NCI-H82 treated with DMSO at 0.1 percent for 48 hours (cell line): ENCODE results near the gene FBXW11.
A peak's percentile ranks its signal among the peaks of the same experiment; 100 is the strongest.
"Not testable (repeated sequence)": the region's sequence is repeated elsewhere in the genome, so short reads cannot be mapped to it uniquely, and the experiment has no call there.

Experiments used
- DNase-seq: peaks from one replicate; lab custom pipeline; 2025; ENCODE audit not compliant: unreplicated experiment; lab: John Stamatoyannopoulos, UW

FBXW11 gene

GRCh38 chr5:171986772-171987171, 19.7 kb downstream of the FBXW11 start:
- DNase-seq = no peak

DNA sequence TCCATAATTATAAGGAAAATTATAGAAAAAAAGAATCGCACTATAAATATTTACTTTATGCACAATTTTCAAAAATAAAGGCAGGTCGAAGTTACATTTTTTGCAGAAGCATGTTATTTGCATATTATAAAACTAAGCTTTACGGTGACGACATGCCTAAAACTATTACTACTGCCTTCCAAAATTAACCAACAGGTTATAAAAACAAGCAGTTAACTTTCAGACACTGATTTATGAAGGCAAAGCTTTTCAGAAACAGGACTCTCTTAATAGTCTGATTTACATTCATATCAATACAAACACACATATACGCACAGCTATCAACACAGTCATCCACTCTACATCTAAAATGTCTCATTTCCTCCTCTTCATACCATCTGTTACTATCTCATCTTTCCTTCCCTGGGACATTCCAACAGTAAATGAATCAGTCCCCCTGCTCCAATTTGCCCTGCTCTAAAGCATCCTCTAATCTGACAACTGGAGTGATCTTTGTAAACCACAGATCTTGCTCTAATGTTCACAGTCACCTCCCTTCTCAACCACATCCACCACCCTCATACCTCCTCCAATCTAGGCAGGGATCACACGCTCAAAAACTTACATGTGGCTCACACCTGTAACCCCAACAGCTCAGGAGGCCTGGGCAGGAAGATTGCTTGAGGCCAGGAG, 21.6 kb downstream of the FBXW11 start:
- no peak for DNase-seq

DNA sequence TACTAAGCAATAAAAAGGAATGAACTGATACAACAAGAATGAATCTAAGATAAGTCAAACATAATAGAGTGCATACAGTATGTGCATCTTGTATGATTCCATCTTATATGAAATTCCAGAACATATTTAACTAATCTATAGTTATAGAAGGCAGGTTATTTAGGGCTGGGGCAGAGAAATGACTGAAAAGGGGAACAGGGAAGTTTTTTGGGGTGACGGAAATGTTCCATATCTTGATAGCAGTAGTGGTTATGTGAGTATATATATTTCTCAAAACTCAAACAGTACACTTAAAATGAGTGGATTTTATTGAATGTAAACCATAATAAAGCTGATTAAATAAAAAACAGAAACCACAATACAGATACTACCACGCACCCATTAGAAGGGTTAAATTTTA, 24.6 kb downstream of the FBXW11 start:
- DNase-seq = no peak

DNA sequence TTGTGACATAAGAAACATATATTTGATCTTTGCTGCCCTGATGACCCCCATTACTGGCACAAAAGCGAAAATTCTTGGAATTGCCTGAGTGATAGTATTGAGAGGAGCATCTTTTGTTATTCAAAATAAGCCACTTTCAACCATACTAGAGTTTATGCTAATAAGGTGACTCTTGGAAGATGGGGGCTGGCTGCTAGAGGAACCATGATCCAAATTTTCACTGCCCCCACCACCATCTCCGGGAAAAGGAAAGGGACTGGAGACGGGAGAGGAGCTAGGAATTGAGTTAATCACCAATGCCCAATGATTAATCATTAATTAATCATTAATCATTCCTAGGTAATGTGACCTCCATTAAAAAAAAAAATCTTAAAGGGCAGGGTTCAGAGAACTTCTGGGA, 25.6 kb downstream of the FBXW11 start:
- DNase-seq = no peak

DNA sequence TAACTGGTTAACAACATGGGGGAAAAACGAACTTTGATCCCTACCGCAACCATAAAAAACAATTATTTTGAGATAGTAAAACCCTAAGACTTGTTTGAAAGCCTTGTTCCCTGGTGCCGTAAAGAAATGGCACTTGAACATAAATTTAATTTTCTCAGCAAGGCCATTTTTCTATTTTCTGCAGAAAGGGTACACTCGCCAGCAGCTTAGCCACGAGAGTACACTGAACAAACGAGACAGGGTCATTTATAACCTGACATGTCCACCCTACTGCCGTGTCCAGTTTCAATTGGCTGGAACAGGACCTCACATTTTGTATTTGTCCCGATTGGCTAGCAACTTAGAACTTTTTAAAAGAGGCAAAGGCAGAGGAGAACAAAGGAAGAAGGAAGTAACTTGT, 26.8 kb downstream of the FBXW11 start:
- no peak for DNase-seq

DNA sequence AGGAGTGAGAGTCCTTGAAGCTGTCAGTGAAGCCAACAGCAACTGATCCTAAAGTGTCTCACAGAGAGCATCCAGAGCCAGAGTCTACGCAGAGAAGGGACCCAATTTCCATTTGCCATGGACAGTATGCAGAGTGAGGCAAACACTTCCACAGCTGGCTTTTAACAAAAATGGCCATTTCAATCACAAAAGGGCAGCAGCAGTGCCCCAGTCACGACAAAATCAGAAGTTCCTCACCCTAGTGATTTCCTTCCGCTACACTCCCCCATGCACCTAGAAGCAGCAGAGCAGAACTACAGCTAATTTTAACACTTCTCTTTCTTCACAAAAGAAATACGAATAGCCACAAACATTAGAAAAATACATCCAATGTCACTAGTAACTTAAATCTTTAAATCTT, 27.9 kb downstream of the FBXW11 start:
- no peak for DNase-seq

DNA sequence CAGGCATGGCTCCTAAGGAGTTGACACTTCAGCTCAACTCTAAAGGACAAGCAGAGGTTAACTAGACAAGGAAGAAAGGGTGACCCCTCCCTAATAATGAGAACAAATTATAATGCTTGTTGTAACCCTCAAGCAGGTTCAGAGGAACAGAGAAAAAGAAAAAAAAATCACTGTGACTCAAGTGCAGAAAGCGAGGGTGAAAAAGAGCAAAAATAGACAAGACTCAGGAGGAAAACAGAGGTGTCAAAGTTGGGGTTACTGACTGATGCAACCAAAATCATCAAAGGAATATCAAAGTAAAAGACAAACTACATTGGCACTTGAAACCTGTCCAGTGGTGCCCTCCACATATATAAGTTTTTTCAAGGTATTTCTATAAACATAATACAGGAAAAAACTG, 28.4 kb downstream of the FBXW11 start:
- no peak for DNase-seq

- not testable (repeated sequence) for DNase-seq
Measured at GRCh38 chr5:171977244-171977950, 29.0 kb downstream of the FBXW11 start.

DNA sequence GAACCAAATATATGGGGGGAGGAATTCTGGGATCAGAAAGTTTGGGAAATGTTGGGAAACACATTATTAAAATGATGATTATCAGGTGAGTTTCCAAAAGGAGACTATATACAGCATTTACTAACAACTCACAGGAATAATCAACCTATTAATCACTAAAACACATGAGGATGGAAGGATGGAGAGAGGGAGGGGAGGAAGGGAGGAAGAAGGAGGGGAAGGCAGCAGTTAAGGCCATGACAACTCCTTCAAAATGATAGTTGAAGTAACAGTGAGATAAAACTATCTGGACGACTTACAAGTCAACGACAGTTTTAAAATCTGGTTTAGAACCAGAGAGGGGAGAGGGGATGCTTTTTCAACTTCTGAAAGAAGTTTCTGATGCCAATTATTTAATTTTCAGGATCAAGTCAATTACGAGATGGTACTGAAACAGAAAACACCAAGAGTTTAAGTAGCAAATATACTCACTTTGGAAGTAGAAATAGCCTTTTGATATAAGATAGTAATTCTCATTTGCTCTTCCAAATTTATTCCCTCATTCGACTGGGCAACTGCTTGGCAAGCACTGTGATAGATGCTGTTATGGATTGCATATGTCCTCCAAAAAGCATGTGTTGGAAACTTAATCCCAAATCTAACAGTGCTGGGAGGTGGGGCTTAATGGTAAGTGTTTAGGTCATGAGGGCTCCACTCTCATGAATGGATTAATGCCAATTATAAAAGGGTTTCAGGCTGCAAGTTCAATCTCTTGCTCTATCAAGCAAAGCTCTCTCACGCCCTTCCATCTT, 30.4 kb downstream of the FBXW11 start:
- peak; percentile 21 for DNase-seq

- no peak for DNase-seq
Measured at GRCh38 chr5:171975262-171975876, 31.1 kb downstream of the FBXW11 start.

- DNase-seq = no peak
Measured at GRCh38 chr5:171970826-171971225, 35.6 kb downstream of the FBXW11 start.

GRCh38 chr5:171969288-171969880, 37.1 kb downstream of the FBXW11 start:
- DNase-seq = no peak

DNA sequence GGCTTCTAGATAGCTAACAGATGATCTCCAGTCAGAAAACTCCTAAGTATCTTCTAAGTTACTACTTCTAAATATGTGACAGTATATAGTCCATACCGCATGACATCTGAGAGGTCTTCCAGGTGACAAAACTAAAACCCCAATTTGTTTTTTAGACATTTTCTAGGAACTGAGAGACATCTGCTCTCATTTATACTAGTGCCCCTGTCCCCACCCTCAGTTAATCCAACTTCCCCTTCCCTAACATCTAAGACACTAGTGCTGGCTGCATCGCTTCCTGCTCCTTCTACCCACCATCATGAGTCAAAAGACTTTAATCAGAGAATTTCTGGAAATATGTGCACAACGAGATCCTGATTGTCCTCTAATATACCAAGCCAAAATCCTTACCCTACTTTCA, 37.9 kb downstream of the FBXW11 start:
- DNase-seq = no peak

- DNase-seq = no peak
Measured at GRCh38 chr5:171966964-171967363, 39.5 kb downstream of the FBXW11 start.

GRCh38 chr5:171966270-171966669, 40.2 kb downstream of the FBXW11 start:
- no peak for DNase-seq

- no peak for DNase-seq
Measured at GRCh38 chr5:171965745-171966144, 40.7 kb downstream of the FBXW11 start.

- DNase-seq = no peak
Measured at GRCh38 chr5:171963416-171963815, 43.0 kb downstream of the FBXW11 start.

DNA sequence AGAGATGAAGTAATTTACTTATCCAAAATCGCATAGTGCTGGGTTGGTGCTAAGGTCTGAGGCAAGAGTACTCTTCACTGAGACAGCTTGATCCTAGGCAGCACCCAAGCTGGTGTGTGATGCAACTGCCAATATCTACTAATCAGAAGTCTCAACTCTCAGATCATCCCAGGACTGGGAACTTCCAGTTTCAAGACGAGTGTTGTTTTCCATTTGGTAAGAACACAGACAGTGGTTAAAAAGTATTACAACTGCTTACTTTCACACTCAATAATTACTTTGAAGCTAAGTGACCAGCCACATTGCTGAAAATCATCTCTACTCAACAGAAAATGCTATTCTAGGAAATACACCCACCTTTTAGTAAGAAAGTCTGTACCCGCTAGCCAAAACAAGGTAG, 45.3 kb downstream of the FBXW11 start:
- no peak for DNase-seq

- DNase-seq = no peak
Measured at GRCh38 chr5:171957591-171958251, 48.7 kb downstream of the FBXW11 start.

DNA sequence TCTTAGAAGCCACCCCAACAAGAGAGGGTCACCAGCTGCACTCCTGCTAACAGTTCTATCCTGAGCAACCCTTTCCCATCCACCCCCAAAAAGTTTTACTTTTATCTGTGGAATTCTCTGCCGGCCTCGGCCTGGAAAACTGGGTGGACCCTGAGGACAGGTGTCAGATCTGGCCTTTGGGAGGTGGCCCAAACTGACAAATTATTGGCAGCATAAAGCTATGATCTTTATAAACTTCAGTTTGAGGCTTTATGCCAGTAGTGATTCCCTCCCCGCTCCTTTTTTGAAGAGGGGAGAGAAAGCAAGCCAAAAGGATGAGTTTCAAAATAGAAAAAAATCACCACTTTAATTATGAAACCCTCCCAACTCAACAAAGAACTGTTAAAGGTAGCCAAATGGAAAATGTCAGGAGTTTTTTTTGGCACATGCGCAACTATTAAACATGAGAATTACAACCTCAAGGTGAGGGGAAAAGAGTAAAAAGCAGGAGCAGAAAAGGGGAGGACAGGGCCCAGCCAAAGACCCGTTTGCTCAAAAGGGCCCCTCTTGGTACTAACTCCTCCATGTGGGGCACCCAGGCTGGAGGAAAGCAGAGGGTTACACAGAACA, 49.4 kb downstream of the FBXW11 start:
- no peak for DNase-seq
